IMR-90 (cell line): ENCODE results near the gene TERB1. TPM values are rescaled to one million over a fixed set of nuclear protein-coding genes. Genes with fewer than 3 reads are reported as not detected.

Experiments used
- ATAC-seq: fragments of 200-7000 bp; cut with Tn5 transposase; 2 replicates; pipeline ENCODE4 v1.9.1; 2020; ENCODE audit warnings: low read depth, mild to moderate bottlenecking, moderate library complexity
- BruUV-seq: library from RNA; stranded (reverse); fragments of 400-500 nt; replicated peaks from 2 replicates; lab custom pipeline; 2021; lab: Mats Ljungman, UMichigan
- CTCF ChIA-PET: fragments of 300-600 bp; formaldehyde crosslinking; extraction: SDS; loops from one replicate; lab custom pipeline; 2021; ENCODE audit warnings: antibody characterized with exemption; lab: Yijun Ruan, JAX
- POLR2A ChIA-PET: fragments of 300-600 bp; sonication (Branson Sonifier 250); formaldehyde crosslinking; loops from one replicate; lab custom pipeline; 2022; ENCODE audit warnings: antibody characterized with exemption; ENCODE audit not compliant: unreplicated experiment; lab: Charles Lee
- DNase-seq: peaks from one replicate; pipeline ENCODE4 v3.0.0; 2013
- H2AFZ ChIP-seq: replicated peaks from 2 replicates; pipeline ENCODE3; 2013; ENCODE audit warnings: low read length, mild to moderate bottlenecking; ENCODE audit not compliant: poor library complexity
- H2AK5ac ChIP-seq: 2 replicates; pipeline ENCODE4 v1.6.1; 2013; ENCODE audit warnings: low read depth, low read length, inconsistent platforms
- H2AK9ac ChIP-seq: replicated peaks from 2 replicates; pipeline ENCODE3; 2013; ENCODE audit warnings: mild to moderate bottlenecking, low read depth, low read length, moderate library complexity; ENCODE audit not compliant: poor library complexity
- H2BK120ac ChIP-seq: 2 replicates; pipeline ENCODE4 v1.6.1; 2013; ENCODE audit warnings: low read depth, low read length, inconsistent platforms
- H2BK15ac ChIP-seq: 3 replicates; pipeline ENCODE4 v1.6.1; 2013; ENCODE audit warnings: low read depth, low read length, inconsistent platforms
- H2BK20ac ChIP-seq: 2 replicates; pipeline ENCODE4 v1.6.1; 2013; ENCODE audit warnings: low read depth, mild to moderate bottlenecking, inconsistent platforms, low read length, moderate library complexity
- H2BK5ac ChIP-seq: 2 replicates; pipeline ENCODE4 v1.6.1; 2013; ENCODE audit warnings: mild to moderate bottlenecking, low read depth, low read length, inconsistent platforms; ENCODE audit not compliant: poor library complexity, severe bottlenecking
- H3K14ac ChIP-seq: replicated peaks from 2 replicates; pipeline ENCODE4 v1.6.1; 2013; ENCODE audit warnings: low read depth, low read length, inconsistent platforms
- H3K18ac ChIP-seq: 2 replicates; pipeline ENCODE4 v1.6.1; 2013; ENCODE audit warnings: low read depth, low read length, control low read depth
- H3K23ac ChIP-seq: 2 replicates; pipeline ENCODE4 v1.6.1; 2013; ENCODE audit warnings: low read depth, low read length, inconsistent platforms
- H3K27ac ChIP-seq: 2 replicates; pipeline ENCODE4 v1.5.1; 2013; ENCODE audit warnings: mild to moderate bottlenecking, control low read depth, low read length; ENCODE audit not compliant: insufficient read depth
- H3K27me3 ChIP-seq: 2 replicates; pipeline ENCODE4 v1.6.1; 2013; ENCODE audit warnings: low read length; ENCODE audit not compliant: control insufficient read depth, insufficient read depth
- H3K36me3 ChIP-seq: 2 replicates; pipeline ENCODE4 v1.6.1; 2013; ENCODE audit warnings: low read length, mixed read lengths; ENCODE audit not compliant: control insufficient read depth, insufficient read depth
- H3K4ac ChIP-seq: 2 replicates; pipeline ENCODE4 v1.6.1; 2013; ENCODE audit warnings: low read depth, low read length, inconsistent platforms
- H3K4me1 ChIP-seq: 2 replicates; pipeline ENCODE4 v1.6.1; 2013; ENCODE audit warnings: low read length, mixed read lengths; ENCODE audit not compliant: control insufficient read depth, insufficient read depth
- H3K4me2 ChIP-seq: 2 replicates; pipeline ENCODE4 v1.6.1; 2013; ENCODE audit warnings: low read depth, mild to moderate bottlenecking, control low read depth, low read length, moderate library complexity
- H3K4me3 ChIP-seq: 2 replicates; pipeline ENCODE4 v1.5.1; 2013; ENCODE audit warnings: low read depth, mild to moderate bottlenecking, control low read depth, low read length, moderate library complexity; ENCODE audit not compliant: insufficient read depth
- H3K56ac ChIP-seq: 2 replicates; pipeline ENCODE4 v1.6.1; 2013; ENCODE audit warnings: low read length, inconsistent platforms; ENCODE audit not compliant: insufficient read depth; ENCODE audit errors: extremely low read depth
- H3K79me1 ChIP-seq, 2 experiments: 2 replicates each; pipeline ENCODE4 v1.6.1; 2013; ENCODE audit warnings: low read length in 2 of 2, inconsistent platforms in 1 of 2, low read depth in 1 of 2
- H3K9ac ChIP-seq: 2 replicates; pipeline ENCODE4 v1.6.1; 2013; ENCODE audit warnings: low read depth, low read length, control low read depth
- H3K9me1 ChIP-seq: 2 replicates; pipeline ENCODE4 v1.6.1; 2013; ENCODE audit warnings: low read length, inconsistent platforms; ENCODE audit not compliant: insufficient read depth
- H3K9me3 ChIP-seq: 2 replicates; pipeline ENCODE4 v1.6.1; 2013; ENCODE audit warnings: low read length; ENCODE audit not compliant: control insufficient read depth, insufficient read depth
- H4K20me1 ChIP-seq: 2 replicates; pipeline ENCODE4 v1.6.1; 2013; ENCODE audit warnings: low read length, inconsistent platforms; ENCODE audit not compliant: insufficient read depth
- H4K5ac ChIP-seq: 2 replicates; pipeline ENCODE4 v1.6.1; 2013; ENCODE audit warnings: mild to moderate bottlenecking, low read depth, low read length, control low read depth
- H4K8ac ChIP-seq, 2 experiments: 2 replicates each; pipeline ENCODE4 v1.6.1; 2013; ENCODE audit warnings: low read depth in 2 of 2, low read length in 2 of 2, control low read depth in 1 of 2, inconsistent platforms in 1 of 2
- H4K91ac ChIP-seq: 2 replicates; pipeline ENCODE4 v1.6.1; 2013; ENCODE audit warnings: low read depth, low read length, inconsistent platforms; ENCODE audit not compliant: insufficient read depth
- BHLHE40 ChIP-seq: fragments of 150-350 bp; IDR thresholded peaks from 2 replicates; pipeline ENCODE4 v1.6.1; 2016; ENCODE audit warnings: mild to moderate bottlenecking, low read depth, low read length
- CEBPB ChIP-seq: IDR thresholded peaks from 2 replicates; pipeline ENCODE4 v1.6.1; 2012; ENCODE audit warnings: low read depth, low read length, improper control_type of control experiment
- CHD1 ChIP-seq: IDR thresholded peaks from 2 replicates; pipeline ENCODE4 v1.6.1; 2012; ENCODE audit warnings: low read depth, low read length, improper control_type of control experiment
- FOS ChIP-seq: fragments of 150-350 bp; IDR thresholded peaks from 2 replicates; pipeline ENCODE4 v1.6.1; 2016; ENCODE audit warnings: low read depth, low read length
- MAFK ChIP-seq: IDR thresholded peaks from 2 replicates; pipeline ENCODE4 v1.6.1; 2012; ENCODE audit warnings: low read depth, low read length, improper control_type of control experiment
- MAZ ChIP-seq: IDR thresholded peaks from 2 replicates; pipeline ENCODE4 v1.6.1; 2012; ENCODE audit warnings: low read depth, mild to moderate bottlenecking, low read length, improper control_type of control experiment, moderate library complexity, borderline replicate concordance
- MXI1 ChIP-seq: IDR thresholded peaks from 2 replicates; pipeline ENCODE4 v1.6.1; 2012; ENCODE audit warnings: low read depth, mild to moderate bottlenecking, low read length, moderate library complexity, borderline replicate concordance
- NFE2L2 ChIP-seq: fragments of 150-350 bp; IDR thresholded peaks from 2 replicates; pipeline ENCODE4 v1.6.1; 2016; ENCODE audit warnings: low read depth, mild to moderate bottlenecking, low read length
- POLR2A ChIP-seq: IDR thresholded peaks from 2 replicates; pipeline ENCODE4 v1.6.1; 2012; ENCODE audit warnings: mild to moderate bottlenecking, low read depth, low read length
- RAD21 ChIP-seq: IDR thresholded peaks from 2 replicates; pipeline ENCODE4 v1.6.1; 2012; ENCODE audit warnings: low read length, improper control_type of control experiment
- RCOR1 ChIP-seq: IDR thresholded peaks from 2 replicates; pipeline ENCODE4 v1.6.1; 2012; ENCODE audit warnings: mild to moderate bottlenecking, low read length, improper control_type of control experiment; ENCODE audit not compliant: insufficient replicate concordance
- RFX5 ChIP-seq: IDR thresholded peaks from 2 replicates; pipeline ENCODE4 v1.8.0; 2012; ENCODE audit warnings: low read depth, mild to moderate bottlenecking, low read length, moderate library complexity
- SMC3 ChIP-seq: fragments of 150-350 bp; IDR thresholded peaks from 2 replicates; pipeline ENCODE4 v1.6.1; 2016; ENCODE audit warnings: low read depth, mild to moderate bottlenecking, antibody characterized with exemption, low read length, moderate library complexity
- WGBS, 2 experiments: methylation state at CpG; one replicate each; pipeline versions ENCODE4 v1.1.5 to v1.1.7; 2013; ENCODE audit warnings: missing lambda C conversion rate in 2 of 2; ENCODE audit not compliant: insufficient read length in 1 of 2; ENCODE audit errors: extremely low coverage in 2 of 2; 5-methylcytosine and 5-hydroxymethylcytosine counted together
- dilution Hi-C: fragments of 300-500 bp; cut with HindIII; formaldehyde crosslinking; loops from one replicate; pipeline ENCODE4 v1.14.3; 2018; ENCODE audit warnings: low sequenced_read_pairs; ENCODE audit not compliant: unreplicated experiment
- in situ Hi-C: fragments of 300-500 bp; cut with MboI; formaldehyde crosslinking; loops from 3 replicates; pipeline ENCODE4 v1.14.3; 2019; ENCODE audit warnings: low sequenced_read_pairs, inconsistent platforms, mixed read lengths
- intact Hi-C: fragments of 100-400 bp; cut with micrococcal nuclease; formaldehyde crosslinking; loops from 2 replicates; pipeline ENCODE4 v1.10.0; 2022
- polyA plus RNA-seq, 3 experiments: library from polyadenylated mRNA; depleted of rRNA; stranded (reverse); fragments of >200 nt; gene quantifications; 2 replicates each; pipeline ENCODE4 v1.2.3, GENCODE V29; 2012; ENCODE audit warnings: low replicate concordance in 1 of 3
- total RNA-seq: library from RNA; depleted of rRNA; stranded (reverse); fragments of >200 nt; gene quantifications from 2 replicates; pipeline ENCODE4 v1.2.3, GENCODE V29; 2012
- TF ChIP-seq, protein P1 (sequence below): conservative IDR thresholded peaks from 2 replicates; pipeline ENCODE4 v1.5.1; 2012; ENCODE audit warnings: mild to moderate bottlenecking, low read depth, low read length, improper control_type of control experiment
- TF ChIP-seq, protein P2 (sequence below): fragments of 150-350 bp; IDR thresholded peaks from 2 replicates; pipeline ENCODE4 v1.6.1; 2017; ENCODE audit warnings: mild to moderate bottlenecking, antibody characterized with exemption, low read length, low read depth
- TF ChIP-seq, protein P3 (sequence below): fragments of 150-350 bp; IDR thresholded peaks from 2 replicates; pipeline ENCODE4 v1.6.1; 2016; ENCODE audit warnings: low read depth, mild to moderate bottlenecking, low read length, moderate library complexity, borderline replicate concordance

Gene TERB1
- total and polyA plus RNA-seq, 2 of the 4 experiments (the other 2 are of a cell fraction) = not detected

DNA sequence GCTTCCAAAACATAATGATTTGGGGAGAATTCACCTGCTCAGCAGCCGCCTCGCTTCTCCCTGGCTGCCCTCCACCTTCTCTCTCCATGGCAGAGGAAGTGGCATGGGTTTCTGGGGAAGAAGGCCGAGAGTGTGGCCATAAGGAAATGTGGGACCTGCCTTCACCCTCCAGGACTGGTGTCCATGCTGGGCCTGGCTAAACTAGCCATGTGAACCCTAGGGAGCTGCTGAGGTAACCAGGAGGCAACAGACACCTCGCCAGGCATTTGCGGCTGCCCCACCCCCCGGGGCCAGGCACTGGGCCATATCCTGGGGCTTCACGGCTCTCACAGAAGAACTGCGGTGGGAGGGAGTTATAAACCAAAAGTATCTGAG, 94.9 kb downstream of the TERB1 start:
- Histone ChIP-seq H3K79me1 (no peaks in the 10 kb centered on the region), H3K56ac (no peak overlapping the region), H3K4me1 (peaks cover 4% of the 10 kb centered on the region), H3K14ac (peak overlapping the region; percentile 55), H2BK20ac (peak overlapping the region; percentile 26; the same call in 1 of the 2 replicates), H2BK15ac (no peak overlapping the region), H4K5ac (peak overlapping the region; percentile 15; the same call in 1 of the 2 replicates), H2AK9ac (peak overlapping the region; percentile 3), H3K4me3 (no peak overlapping the region), H3K4ac (peak overlapping the region; percentile 60), H4K91ac (peak overlapping the region; percentile 23), H4K20me1 (no peaks in the 10 kb centered on the region), H4K8ac (peak overlapping the region in 1 of 2 experiments; percentile 63; a peak in 1 of 4 replicates), H2BK5ac (no peak overlapping the region), H2BK120ac (peak overlapping the region; percentile 41; the same call in 1 of the 2 replicates), H3K27me3 (no peaks in the 10 kb centered on the region), H3K23ac (no peak overlapping the region; the same call in 1 of the 2 replicates), H3K4me2 (no peak overlapping the region), H2AFZ (peak overlapping the region; percentile 66), H3K18ac (peak overlapping the region; percentile 10; the same call in 1 of the 2 replicates), H3K27ac (no peak overlapping the region), H2AK5ac (peak overlapping the region; percentile 20; the same call in 1 of the 2 replicates), H3K36me3 (no peaks in the 10 kb centered on the region), H3K9ac (no peak overlapping the region), H3K9me3 (no peaks in the 10 kb centered on the region), H3K9me1 (0 out of 2 replicates have a peak, but pooled peaks cover 4% of the 10 kb centered on the region)
- intact Hi-C loops (no loop called here), dilution Hi-C loops (no loop called here), in situ Hi-C loops (no loop called here)
- ChIA-PET POLR2A (no interaction called here), CTCF (no interaction called here)
- BruUV-seq = no TSS peak
- ATAC-seq (no peak), DNase-seq (no peak)
- WGBS, 2 experiments = 69% methylated on average over 4 of the region's 8 CpGs; no CpG with 5 or more reads in 1 of the 2 experiments
- TF ChIP-seq NFE2L2 (no peak), RFX5 (no peak), CHD1 (no peak), CEBPB (no peak), SMC3 (no peak), MAZ (no peak), RAD21 (no peak), MAFK (no peak), RCOR1 (no peak), MXI1 (no peak), POLR2A (no peak), FOS (no peak), BHLHE40 (no peak)
- TF ChIP-seq, protein P1, sequence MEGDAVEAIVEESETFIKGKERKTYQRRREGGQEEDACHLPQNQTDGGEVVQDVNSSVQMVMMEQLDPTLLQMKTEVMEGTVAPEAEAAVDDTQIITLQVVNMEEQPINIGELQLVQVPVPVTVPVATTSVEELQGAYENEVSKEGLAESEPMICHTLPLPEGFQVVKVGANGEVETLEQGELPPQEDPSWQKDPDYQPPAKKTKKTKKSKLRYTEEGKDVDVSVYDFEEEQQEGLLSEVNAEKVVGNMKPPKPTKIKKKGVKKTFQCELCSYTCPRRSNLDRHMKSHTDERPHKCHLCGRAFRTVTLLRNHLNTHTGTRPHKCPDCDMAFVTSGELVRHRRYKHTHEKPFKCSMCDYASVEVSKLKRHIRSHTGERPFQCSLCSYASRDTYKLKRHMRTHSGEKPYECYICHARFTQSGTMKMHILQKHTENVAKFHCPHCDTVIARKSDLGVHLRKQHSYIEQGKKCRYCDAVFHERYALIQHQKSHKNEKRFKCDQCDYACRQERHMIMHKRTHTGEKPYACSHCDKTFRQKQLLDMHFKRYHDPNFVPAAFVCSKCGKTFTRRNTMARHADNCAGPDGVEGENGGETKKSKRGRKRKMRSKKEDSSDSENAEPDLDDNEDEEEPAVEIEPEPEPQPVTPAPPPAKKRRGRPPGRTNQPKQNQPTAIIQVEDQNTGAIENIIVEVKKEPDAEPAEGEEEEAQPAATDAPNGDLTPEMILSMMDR = no peak
- TF ChIP-seq, protein P2, sequence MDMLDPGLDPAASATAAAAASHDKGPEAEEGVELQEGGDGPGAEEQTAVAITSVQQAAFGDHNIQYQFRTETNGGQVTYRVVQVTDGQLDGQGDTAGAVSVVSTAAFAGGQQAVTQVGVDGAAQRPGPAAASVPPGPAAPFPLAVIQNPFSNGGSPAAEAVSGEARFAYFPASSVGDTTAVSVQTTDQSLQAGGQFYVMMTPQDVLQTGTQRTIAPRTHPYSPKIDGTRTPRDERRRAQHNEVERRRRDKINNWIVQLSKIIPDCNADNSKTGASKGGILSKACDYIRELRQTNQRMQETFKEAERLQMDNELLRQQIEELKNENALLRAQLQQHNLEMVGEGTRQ = no peak
- TF ChIP-seq, protein P3, sequence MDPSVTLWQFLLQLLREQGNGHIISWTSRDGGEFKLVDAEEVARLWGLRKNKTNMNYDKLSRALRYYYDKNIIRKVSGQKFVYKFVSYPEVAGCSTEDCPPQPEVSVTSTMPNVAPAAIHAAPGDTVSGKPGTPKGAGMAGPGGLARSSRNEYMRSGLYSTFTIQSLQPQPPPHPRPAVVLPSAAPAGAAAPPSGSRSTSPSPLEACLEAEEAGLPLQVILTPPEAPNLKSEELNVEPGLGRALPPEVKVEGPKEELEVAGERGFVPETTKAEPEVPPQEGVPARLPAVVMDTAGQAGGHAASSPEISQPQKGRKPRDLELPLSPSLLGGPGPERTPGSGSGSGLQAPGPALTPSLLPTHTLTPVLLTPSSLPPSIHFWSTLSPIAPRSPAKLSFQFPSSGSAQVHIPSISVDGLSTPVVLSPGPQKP = no peak
